HCT116 (cell line): ENCODE results near the gene ZDHHC1. TPM values are rescaled to one million over a fixed set of nuclear protein-coding genes. Genes with fewer than 3 reads are reported as not detected.

Source experiments
- ATAC-seq: fragments of 200-7000 bp; cut with Tn5 transposase; 2 replicates; pipeline ENCODE4 v1.9.1; 2020; ENCODE audit warnings: mild to moderate bottlenecking, moderate library complexity
- BruUV-seq: library from RNA; stranded (reverse); fragments of 400-500 nt; replicated peaks from 2 replicates; lab custom pipeline; 2021; lab: Mats Ljungman, UMichigan
- CTCF ChIA-PET: fragments of 300-600 bp; sonication (Branson Sonifier 250); formaldehyde crosslinking; loops from one replicate; lab custom pipeline; 2021; ENCODE audit warnings: antibody characterized with exemption; lab: Charles Lee
- POLR2A ChIA-PET: fragments of 300-600, 350-600 bp; sonication (Branson Sonifier 250); formaldehyde crosslinking; loops from one replicate; lab custom pipeline; 2021; ENCODE audit warnings: antibody characterized with exemption; lab: Charles Lee
- RAD21 ChIA-PET, 2 experiments: fragments of 300-600 bp; sonication (Branson Sonifier 250); formaldehyde crosslinking; loops; one replicate each; lab custom pipeline; 2023; ENCODE audit warnings: low total read pairs in 2 of 2; ENCODE audit not compliant: uncharacterized antibody in 2 of 2, unreplicated experiment in 2 of 2, low non-redundant PET in 1 of 2; lab: Charles Lee
- DNase-seq: peaks from one replicate; pipeline ENCODE4 v3.0.0-alpha.2; 2010; ENCODE audit warnings: low read depth, low spot score
- H2AFZ ChIP-seq: fragments of 200-600 bp; shearing (Covaris generic), sonication (generic); 2 replicates; pipeline ENCODE4 v1.6.1; 2017; ENCODE audit warnings: low read depth, mixed run types, mixed read lengths, antibody characterized with exemption, low read length; ENCODE audit not compliant: poor library complexity, severe bottlenecking
- H3K27ac ChIP-seq: 2 replicates; pipeline ENCODE4 v1.5.1; 2012; ENCODE audit warnings: low read depth, low read length
- H3K27me3 ChIP-seq: fragments of 200-600 bp; sonication (generic); 2 replicates; pipeline ENCODE4 v1.6.1; 2016; ENCODE audit warnings: mixed run types, low read length, mixed read lengths; ENCODE audit not compliant: insufficient read depth
- H3K36me3 ChIP-seq, 2 experiments: fragments of 200-500 bp in 1 of 2; fragments of 200-600 bp in 1 of 2; sonication (Bioruptor generic) in 1 of 2; sonication (generic) in 1 of 2; 2 replicates each; pipeline versions ENCODE4 v1.5.1 to v1.6.1; 2014 to 2016; ENCODE audit warnings: low read length in 2 of 2, inconsistent platforms in 1 of 2, mixed read lengths in 1 of 2, mixed run types in 1 of 2; ENCODE audit not compliant: insufficient read depth in 2 of 2, control insufficient read depth in 1 of 2
- H3K4me1 ChIP-seq, 2 experiments: fragments of 200-600 bp in 1 of 2; sonication (generic) in 1 of 2; 2 replicates each; pipeline versions ENCODE4 v1.5.1 to v1.6.1; 2012 to 2017; ENCODE audit warnings: low read length in 2 of 2, inconsistent platforms in 1 of 2, mild to moderate bottlenecking in 1 of 2, mixed read lengths in 1 of 2, mixed run types in 1 of 2, moderate library complexity in 1 of 2; ENCODE audit not compliant: insufficient read depth in 2 of 2, control insufficient read depth in 1 of 2
- H3K4me2 ChIP-seq: fragments of 200-600 bp; sonication (generic); 2 replicates; pipeline ENCODE4 v1.6.1; 2017; ENCODE audit warnings: mixed run types, low read length, mixed read lengths
- H3K4me3 ChIP-seq, 2 experiments: fragments of 200-600 bp in 1 of 2; sonication (generic) in 1 of 2; replicated peaks in 1 of 2; 2 replicates each; pipeline ENCODE4 v1.5.1; 2011 to 2016; ENCODE audit warnings: low read length in 2 of 2, control low read depth in 1 of 2, low read depth in 1 of 2, mild to moderate bottlenecking in 1 of 2, mixed read lengths in 1 of 2, mixed run types in 1 of 2
- H3K79me2 ChIP-seq: fragments of 200-600 bp; sonication (generic); 2 replicates; pipeline ENCODE4 v1.6.1; 2017; ENCODE audit warnings: mild to moderate bottlenecking, mixed run types, low read length, moderate library complexity, mixed read lengths; ENCODE audit not compliant: insufficient read depth
- H3K9ac ChIP-seq: fragments of 200-600 bp; sonication (generic); 2 replicates; pipeline ENCODE4 v1.6.1; 2016; ENCODE audit warnings: low read length, mixed read lengths
- H3K9me2 ChIP-seq: fragments of 200-600 bp; sonication (generic), shearing (Covaris generic); 2 replicates; pipeline ENCODE4 v1.6.1; 2017; ENCODE audit warnings: mixed run types, mild to moderate bottlenecking, moderate library complexity; ENCODE audit not compliant: insufficient read depth
- H3K9me3 ChIP-seq, 2 experiments: fragments of 200-500 bp in 1 of 2; fragments of 200-600 bp in 1 of 2; sonication (Bioruptor generic) in 1 of 2; sonication (generic) in 1 of 2; 2 replicates each; pipeline ENCODE4 v1.6.1; 2014 to 2017; ENCODE audit warnings: low read length in 2 of 2, mixed read lengths in 2 of 2, inconsistent platforms in 1 of 2, low read depth in 1 of 2, mild to moderate bottlenecking in 1 of 2, mixed run types in 1 of 2, moderate library complexity in 1 of 2; ENCODE audit not compliant: control insufficient read depth in 1 of 2, insufficient read depth in 1 of 2
- H4K20me1 ChIP-seq: fragments of 200-600 bp; sonication (generic), shearing (Covaris generic); 2 replicates; pipeline ENCODE4 v1.6.1; 2017; ENCODE audit warnings: mixed run types, mild to moderate bottlenecking, moderate library complexity; ENCODE audit not compliant: insufficient read depth
- JUND ChIP-seq: IDR thresholded peaks from 2 replicates; pipeline ENCODE4 v1.6.1; 2012
- POLR2A ChIP-seq: IDR thresholded peaks from 2 replicates; pipeline ENCODE4 v1.7.0; 2011; ENCODE audit warnings: borderline replicate concordance; ENCODE audit not compliant: insufficient read depth, insufficient read length; ENCODE audit errors: extremely low read depth
- POLR2AphosphoS5 ChIP-seq: IDR thresholded peaks from 2 replicates; pipeline ENCODE4 v1.6.1; 2011; ENCODE audit warnings: mild to moderate bottlenecking, low read depth, low read length, moderate library complexity
- RAD21 ChIP-seq: IDR thresholded peaks from 2 replicates; pipeline ENCODE4 v1.6.1; 2012; ENCODE audit warnings: low read depth, mild to moderate bottlenecking
- REST ChIP-seq: IDR thresholded peaks from 2 replicates; pipeline ENCODE4 v1.6.1; 2012; ENCODE audit warnings: low read depth
- SIN3A ChIP-seq: IDR thresholded peaks from 2 replicates; pipeline ENCODE4 v1.6.1; 2012; ENCODE audit warnings: low read depth
- SP1 ChIP-seq: IDR thresholded peaks from 2 replicates; pipeline ENCODE4 v1.6.1; 2012; ENCODE audit warnings: low read depth
- TCF7L2 ChIP-seq: IDR thresholded peaks from 2 replicates; pipeline ENCODE4 v1.7.0; 2011; ENCODE audit warnings: borderline replicate concordance, inconsistent platforms; ENCODE audit not compliant: insufficient read depth, insufficient read length; ENCODE audit errors: extremely low read depth
- YY1 ChIP-seq: IDR thresholded peaks from 2 replicates; pipeline ENCODE4 v1.6.1; 2011; ENCODE audit warnings: low read length, low read depth, moderate library complexity, mild to moderate bottlenecking; ENCODE audit not compliant: insufficient replicate concordance; ENCODE audit errors: extremely low read depth
- ZNF274 ChIP-seq: fragments of 200-500 bp; sonication (Bioruptor generic); IDR thresholded peaks from 2 replicates; pipeline ENCODE4 v1.6.1; 2014; ENCODE audit warnings: mild to moderate bottlenecking, low read depth, low read length, inconsistent platforms
- intact Hi-C: fragments of 100-400 bp; cut with micrococcal nuclease; formaldehyde crosslinking; loops from 2 replicates; pipeline ENCODE4 v1.10.0; 2022
- total RNA-seq: library from RNA; stranded (reverse); gene quantifications from one replicate; pipeline ENCODE4 v1.2.1, GENCODE V29; 2021; ENCODE audit not compliant: unreplicated experiment
- TF ChIP-seq, protein P1 (sequence below): IDR thresholded peaks from 2 replicates; pipeline ENCODE4 v1.6.1; 2012

ZDHHC1 gene
- total RNA-seq, 1 experiment from 2014 or later, result 9.1 TPM

DNA sequence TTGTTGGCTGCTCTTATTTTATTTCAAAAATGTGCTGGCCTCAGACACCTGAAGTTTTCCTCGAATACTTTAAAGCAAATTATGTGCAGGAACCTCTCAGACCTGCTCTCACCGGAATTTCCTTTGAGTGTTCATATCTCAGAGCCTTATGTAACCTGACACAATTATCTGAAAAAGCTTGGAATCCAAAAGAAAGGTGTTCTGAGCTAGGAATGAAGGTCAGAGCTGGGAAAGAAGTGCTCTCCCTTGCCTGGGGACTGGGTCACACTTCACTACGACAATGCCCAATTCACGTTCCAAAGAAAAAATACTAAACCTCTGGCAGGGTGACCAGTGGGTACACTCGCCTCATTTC lies 8.0 kb upstream of the ZDHHC1 start:
- Histone ChIP-seq H3K9me3 (no peaks in the 10 kb centered on the region), H4K20me1 (no peaks in the 10 kb centered on the region), H3K9me2 (no peaks in the 10 kb centered on the region), H3K4me2 (no peak overlapping the region), H3K36me3 (no peaks in the 10 kb centered on the region), H3K27me3 (no peaks in the 10 kb centered on the region), H2AFZ (no peak overlapping the region), H3K79me2 (no peaks in the 10 kb centered on the region), H3K9ac (no peak overlapping the region), H3K27ac (no peak overlapping the region), H3K4me3 (no peak overlapping the region), H3K4me1 (peaks cover 0 to 14% of the 10 kb centered on the region in 2 experiments; a peak in 2 of 4 replicates)
- ChIA-PET RAD21 (no interaction called here), CTCF (interaction anchor here (1.5 kb wide), 1 partner anchor 42 kb away, joined by 3 read pairs; no protein-coding TSS in a partner anchor), POLR2A (no interaction called here)
- ATAC-seq (no peak), DNase-seq (no peak)
- TF ChIP-seq ZNF274 (no peak), REST (no peak), RAD21 (no peak), TCF7L2 (no peak), SP1 (no peak), JUND (no peak), YY1 (no peak), POLR2A (no peak), POLR2AphosphoS5 (no peak), SIN3A (no peak)
- TF ChIP-seq, protein P1, sequence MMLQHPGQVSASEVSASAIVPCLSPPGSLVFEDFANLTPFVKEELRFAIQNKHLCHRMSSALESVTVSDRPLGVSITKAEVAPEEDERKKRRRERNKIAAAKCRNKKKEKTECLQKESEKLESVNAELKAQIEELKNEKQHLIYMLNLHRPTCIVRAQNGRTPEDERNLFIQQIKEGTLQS, result no peak
- intact Hi-C loops, result no loop called here
- no TSS peak for BruUV-seq
